Cortex of kidney (tissue), 1 donor: ENCODE measurements around the gene PRRT2.
"Not testable (repeated sequence)": the region's sequence is repeated elsewhere in the genome, so short reads cannot be mapped to it uniquely, and the experiment has no call there.

ENCODE experiments used
- DNase-seq: peaks from one replicate; lab custom pipeline; 2025; lab: John Stamatoyannopoulos, UW

The PRRT2 gene

DNA sequence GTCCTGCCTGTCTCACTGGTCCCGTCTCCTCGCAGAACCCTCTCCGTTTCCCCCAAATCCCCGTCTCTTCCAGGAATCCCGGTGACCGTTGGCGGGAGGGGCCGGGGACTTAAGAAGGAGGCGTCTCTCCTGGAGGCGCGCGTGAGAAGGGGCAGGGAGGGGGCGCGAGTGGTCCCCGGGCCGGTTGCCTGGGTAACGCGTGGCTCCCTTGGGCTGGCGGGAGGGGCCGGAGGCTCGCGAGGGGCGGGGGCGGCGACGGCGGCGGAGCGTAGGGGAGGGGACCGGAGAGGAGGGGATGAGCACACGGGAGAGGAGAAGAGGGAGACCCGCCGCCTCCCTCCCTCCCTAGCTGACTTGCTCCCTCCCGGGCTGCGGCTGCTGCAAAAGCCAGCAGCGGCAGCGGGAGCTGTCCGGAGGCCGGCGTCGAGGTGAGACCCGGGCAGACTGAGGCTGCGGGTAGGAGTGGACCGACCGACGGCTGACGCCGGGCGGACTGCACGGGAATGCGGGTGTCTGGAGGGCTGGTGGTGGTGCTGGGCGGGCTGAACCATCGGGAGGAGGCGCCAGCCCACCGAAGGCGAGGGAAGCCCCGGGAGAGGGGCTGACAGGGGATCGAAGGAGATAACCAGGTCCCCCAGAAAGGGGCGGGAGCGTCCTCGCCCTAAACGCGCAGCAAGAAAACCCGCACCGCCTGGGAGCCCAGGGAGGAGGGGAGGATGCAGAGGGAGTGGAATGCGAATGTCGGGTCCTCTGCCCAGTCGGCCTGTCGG is at the start of gene PRRT2:
Gene PRRT2 (plus strand): TSS at position 298 of the 770 bp plus-strand sequence. CDS start 862 bp downstream, outside the sequence.
- DNase-seq: no peak

DNA sequence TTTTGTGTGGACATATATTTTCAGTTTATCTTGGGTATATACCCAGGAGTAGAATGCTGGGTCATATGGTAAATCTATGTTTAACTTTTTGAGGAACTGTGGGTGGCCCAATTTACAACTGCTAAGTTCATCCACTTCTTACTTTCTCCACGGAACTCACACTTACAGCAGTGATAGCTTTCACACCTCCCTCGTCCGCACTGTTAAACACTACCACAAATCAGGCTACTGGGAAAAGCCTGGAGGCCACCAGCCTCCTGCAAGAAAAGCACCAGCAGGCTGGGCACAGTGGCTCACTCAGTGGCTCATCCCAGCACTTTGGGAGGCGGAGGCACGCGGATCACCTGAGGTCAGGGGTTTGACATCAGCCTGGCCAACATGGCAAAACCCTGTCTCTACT is 48.7 kb upstream of the PRRT2 start:
- no peak for DNase-seq

DNA sequence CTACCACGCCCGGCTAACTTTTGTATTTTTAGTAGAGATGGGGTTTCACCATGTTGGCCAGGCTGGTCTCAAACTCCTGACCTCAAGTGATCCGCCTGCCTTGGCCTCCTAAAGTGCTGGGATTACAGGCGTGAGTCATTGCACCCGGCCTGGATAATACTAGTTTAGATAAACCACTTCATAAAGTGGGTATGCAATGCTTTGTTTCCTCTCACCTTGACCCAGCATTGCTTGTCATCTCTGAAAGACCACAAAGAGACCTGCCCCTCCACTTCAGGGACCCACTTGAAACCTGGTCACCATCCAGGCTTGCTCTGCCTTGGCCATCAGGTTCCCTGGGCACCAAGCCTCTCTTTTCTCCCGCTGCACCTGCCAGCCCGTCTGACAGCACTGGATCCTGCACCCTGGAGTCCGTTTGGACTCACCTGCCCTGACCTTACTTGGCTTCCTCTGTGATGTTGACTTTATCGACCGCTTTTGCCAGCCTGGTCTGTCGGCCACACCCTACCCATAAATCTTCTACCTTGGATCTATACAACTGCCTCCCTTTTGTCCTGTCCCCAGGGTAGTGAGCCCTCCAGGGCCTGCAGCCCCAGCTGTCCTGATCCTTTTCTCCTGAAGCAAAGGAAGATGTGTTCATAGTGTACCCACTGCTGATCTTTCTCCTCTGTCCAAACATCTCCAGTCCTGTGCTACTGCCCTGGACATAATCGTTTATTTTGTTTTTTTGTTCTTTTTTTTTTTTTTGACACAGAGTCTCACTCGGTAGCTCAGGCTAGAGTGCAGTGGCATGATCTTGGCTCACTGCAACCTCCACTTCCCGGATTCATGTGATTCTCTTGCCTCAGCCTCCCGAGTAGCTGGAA is 46.6 kb upstream of the PRRT2 start:
- DNase-seq: no peak

DNA sequence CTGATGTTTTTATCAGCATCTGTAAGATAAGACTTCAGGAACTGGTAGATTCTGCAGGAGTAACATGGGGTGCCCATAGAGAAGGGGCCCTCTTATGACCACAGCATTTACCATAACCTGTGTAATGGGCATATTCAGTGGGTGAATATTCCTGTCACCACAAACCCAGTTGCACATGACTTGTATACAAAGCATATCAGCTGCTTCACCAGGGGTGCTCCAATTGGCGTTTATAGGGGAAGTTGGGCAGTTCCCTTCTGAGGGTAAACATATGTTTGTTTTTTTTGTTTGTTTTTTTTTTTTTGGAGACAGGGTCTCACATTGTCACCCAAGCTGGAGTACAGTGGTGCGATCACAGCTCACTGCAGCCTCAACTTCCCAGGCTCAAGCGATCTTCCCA is 45.4 kb upstream of the PRRT2 start:
- no peak for DNase-seq

DNA sequence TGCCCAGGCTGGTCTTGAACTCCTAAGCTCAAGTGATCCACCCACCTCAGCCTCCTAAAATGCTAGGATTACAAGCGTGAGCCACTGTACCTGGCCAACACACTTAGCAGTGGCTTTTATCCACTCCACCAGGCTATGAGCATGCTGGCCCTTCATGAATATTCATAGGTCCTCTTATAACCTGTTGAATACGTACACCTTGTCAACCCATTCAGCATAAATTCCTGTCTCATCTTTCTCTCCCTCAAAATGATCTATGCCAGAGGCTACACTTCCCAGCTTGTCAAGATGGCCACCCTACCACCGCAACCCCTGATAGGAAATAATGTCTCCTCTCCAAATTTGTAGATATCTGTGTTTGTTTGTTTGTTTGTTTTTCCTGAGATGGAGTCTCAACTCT is 44.9 kb upstream of the PRRT2 start:
- DNase-seq: no peak

DNA sequence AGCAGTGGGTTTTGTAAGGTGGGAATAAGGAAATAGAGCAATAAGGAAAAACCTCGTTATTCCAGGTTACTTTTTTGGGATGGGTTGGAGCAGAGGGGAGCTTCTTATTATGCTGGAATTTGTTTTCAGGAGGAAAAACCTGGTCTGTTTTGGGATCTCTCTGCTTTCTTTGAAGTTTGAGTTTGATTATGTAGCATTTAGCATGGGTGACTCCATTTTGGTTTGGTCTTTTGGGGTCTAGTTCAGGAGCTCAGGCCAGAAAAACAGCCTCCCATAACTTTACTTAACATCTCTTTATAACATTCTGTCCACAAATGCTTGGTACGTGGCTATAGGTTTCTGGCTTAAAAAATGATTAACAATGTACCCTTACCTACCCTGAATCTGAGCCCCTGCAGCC is 42.5 kb upstream of the PRRT2 start:
- no peak for DNase-seq

DNA sequence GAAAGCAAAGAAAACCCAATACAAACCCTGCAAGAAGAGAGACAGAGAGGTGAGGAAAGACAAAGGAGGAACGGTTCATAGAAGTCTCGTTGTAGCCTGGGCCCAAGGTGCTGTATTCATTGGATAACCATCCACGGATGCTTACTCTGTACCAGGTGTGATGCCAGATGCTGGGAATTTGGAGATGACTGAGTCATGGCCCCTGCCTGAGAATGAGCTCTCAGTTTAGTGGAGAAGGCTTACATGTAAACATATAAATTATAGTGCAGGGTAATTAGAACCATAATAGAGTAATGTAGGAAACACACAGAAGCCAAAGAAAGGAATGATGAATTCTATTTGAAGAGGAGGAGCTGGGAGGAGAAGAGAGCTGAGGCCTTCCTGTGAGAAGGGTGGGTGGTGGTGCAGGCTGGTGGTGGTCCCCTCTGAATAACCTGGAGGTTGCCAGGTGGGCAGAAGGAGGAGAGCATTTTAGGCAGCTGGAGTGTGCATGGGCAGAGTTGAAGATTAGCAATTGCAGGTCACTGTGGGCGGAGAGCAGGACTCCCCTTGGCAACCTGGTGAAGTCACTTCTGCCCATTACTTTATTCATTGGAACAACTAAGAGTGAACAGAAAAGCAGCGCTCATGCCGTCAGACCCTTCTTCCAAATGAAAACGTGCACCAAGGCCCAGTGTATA is 41.6 kb upstream of the PRRT2 start:
- DNase-seq: no peak

DNA sequence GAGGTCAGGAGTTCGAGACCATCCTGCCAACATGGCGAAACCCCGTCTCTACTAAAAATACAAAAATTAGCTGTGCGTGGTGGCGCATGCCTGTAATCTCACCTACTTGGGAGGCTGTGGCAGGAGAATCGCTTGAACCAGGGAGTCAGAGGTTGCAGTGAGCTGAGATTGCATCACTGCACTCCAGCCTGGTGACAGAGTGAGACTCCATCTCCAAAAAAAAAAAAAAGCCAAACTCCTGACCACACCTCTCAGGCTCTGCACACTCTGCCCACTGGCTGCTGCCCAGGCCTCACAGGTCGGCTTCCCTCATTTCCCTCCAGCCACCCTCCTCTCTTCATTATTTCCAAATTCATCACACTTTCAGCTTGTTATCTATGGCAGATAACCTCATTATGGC is 39.7 kb upstream of the PRRT2 start:
- not testable (repeated sequence) for DNase-seq

DNA sequence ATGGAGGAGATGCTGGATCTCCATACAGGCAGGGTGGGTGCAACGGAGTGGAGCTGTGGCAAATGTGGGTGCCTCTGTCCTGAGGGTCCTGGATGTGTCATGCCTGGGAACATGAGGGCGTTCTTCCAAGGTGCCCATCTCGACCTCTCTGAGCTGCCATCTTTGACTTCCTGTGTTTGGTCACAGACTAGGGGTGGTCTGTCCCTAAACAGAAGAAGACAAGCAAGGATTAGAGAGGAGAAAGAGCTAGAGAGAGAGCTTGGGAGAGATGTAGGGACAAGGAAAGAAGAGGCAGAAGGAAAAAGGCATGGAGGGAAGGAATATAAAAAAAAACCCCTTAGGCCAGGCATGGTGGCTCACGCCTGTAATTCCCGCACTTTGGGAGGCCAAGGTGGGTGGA is 37.3 kb upstream of the PRRT2 start:
- no peak for DNase-seq

DNA sequence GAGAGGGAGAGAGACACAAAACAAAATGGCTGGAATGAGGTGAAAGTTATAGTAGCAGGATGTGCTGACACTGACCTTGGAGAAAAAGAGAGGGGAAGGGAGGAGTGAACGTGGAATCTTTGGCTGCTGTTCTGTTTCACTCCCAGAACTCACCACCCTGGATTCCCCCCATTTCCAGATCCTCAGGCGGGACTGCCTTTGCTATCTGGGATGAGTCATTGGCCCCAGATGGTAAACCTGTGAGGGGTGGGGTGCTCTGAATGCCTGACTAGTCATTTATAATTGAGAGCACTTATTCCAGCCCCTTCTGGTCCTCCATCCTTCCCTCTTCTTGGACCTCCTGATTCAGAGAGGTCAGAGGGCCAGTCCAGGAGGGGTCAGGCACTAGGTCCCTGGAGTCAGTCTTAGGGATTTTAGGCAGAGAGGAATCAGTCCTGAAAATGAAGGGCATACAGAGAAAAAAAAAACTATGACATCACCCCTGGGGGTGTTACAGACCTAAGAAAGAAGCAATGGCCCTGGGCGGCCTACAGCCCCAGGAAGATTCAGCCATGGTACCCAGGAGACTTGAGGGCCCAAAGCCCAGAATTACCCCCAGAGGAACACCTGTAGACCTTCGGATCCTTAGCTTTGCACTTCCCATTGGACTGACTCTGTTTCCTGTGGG is 36.1 kb upstream of the PRRT2 start:
- no peak for DNase-seq

DNA sequence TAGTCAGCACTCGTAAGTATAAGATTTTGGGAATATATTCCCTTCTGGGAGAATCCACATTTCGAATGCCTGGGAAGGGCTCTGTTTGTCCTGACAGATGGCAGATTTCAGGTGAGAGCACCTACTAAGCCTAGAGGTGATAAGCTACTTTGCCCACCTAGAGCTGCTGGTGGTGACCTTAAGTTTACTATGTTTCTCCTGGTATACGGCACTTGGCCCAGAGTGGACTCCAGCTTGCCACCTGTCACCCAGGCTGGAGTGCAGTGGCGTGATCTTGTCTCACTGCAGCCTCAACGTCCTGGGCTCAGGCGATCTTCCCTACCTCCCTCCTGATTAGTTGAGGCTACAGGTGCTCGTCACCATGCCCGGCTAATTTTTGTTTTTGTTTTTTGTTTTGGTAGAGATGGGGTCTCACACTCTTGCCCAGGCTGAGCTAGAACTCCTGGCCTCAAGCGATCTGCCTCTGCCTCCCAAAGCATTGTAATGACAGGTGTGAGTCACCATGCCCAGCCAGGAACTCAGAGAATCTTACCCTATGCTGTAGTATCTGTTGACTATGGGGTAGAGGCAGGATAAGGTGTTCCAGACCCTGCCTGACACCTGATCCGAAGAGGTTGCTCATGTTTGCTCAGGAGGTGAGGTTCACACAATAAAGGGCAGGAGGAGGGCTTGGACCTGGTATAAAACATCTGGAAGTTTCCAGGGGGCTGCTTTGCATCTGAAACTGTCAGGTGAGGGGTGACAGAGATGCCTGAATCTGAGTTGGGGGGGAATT is 34.2 kb upstream of the PRRT2 start, which contains the start of gene ZG16:
Gene ZG16 (plus strand): TSS at position 681 of the 775 bp plus-strand sequence. CDS start 1,011 bp downstream, outside the sequence.
- no peak for DNase-seq

DNA sequence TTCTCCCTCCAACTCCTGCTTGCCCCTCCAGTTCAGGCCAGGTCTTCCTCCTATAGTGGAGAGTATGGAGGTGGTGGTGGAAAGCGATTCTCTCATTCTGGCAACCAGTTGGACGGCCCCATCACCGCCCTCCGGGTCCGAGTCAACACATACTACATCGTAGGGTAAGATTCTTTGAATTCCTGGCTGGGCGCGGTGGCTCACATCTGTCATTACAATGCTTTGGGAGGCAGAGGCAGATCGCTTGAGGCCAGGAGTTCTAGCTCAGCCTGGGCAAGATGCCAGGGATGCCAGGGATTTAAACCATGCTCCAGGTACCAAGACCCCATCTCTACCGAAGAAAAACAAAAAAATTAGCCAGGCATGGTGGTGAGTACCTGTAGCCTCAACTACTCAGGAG is 32.5 kb upstream of the PRRT2 start:
- DNase-seq: no peak

DNA sequence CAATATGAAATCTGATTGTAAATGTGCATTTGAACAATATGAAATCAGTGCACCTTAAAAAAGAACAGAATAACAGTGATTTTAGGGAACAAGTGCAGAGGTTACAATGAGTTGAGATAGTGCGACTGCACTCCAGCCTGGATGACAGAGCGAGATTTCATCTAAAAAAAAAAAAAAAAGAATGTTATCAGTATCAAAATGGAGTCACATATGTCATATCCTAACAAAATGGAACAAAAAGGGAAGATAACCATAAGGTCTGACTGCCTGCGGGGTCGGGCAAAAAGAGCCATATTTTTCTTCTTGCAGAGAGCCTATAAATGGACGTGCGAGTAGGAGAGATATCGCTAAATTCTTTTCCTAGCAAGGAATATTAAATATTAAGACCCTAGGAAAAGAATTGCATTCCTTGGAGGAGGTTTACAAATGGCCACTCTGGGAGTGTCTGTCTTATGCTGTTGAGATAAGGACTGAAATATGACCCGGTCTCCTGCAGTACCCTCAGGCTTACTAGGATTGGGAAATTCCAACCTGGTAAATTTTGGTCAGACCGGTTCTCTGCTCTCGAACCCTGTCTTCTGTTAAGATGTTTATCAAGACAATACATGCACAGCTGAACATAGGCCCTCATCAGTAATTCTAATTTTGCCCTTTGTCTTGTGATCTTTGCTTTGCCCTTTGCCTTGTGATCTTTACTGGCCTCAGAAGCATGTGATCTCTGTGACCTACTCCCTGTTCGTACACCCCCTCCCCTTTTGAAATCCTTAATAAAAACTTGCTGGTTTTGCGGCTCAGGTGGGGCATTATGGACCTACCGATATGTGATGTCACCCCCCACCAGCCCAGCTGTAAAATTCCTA is 28.7 kb upstream of the PRRT2 start:
- not testable (repeated sequence) for DNase-seq

DNA sequence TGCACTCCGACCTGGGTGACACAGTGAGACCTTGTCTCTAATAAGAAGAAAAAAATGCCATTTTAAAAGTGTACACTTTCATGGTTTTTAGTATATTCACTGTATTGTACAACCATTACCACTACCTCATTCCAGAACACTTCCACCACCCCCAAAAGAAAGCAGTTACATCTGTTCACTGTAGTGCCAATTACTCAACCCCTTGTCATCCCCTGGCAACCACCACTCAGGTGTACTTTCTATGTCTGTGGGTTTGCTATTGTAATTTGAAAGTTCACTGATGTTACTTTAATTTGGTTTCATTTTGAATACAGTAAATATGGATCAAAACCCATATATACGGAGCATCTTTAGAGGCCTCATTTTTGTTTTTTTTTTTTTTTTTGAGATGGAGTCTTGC is 27.8 kb upstream of the PRRT2 start:
- DNase-seq: no peak

DNA sequence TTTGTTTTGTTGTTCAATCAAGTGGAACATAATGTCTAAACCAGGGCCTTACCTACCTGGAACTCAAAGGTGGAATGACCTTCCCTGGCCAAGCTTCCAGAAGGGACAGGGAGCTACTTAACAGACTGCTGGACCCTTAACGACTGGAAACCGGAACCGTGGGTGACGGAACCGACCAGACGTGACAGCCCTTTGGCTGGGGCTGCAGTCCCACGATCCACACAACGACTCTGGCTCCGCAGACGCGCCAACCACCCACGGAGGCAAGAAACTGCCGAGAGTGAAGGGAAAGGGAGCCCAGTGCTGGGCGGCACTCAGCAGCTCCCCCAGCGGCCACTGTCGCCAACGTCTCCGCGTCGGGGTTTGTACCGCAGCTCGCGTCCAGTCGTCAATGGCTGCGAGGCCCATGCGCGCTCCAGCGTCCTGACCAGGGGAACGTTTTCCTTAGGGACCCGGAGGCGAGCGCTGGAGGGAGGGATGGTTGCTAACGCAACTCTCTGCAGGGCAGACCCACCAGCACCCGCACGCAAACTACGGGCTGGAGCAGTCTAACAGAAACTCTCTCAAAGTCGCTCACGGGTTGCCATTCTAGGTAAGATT is 27.0 kb upstream of the PRRT2 start:
- no peak for DNase-seq

DNA sequence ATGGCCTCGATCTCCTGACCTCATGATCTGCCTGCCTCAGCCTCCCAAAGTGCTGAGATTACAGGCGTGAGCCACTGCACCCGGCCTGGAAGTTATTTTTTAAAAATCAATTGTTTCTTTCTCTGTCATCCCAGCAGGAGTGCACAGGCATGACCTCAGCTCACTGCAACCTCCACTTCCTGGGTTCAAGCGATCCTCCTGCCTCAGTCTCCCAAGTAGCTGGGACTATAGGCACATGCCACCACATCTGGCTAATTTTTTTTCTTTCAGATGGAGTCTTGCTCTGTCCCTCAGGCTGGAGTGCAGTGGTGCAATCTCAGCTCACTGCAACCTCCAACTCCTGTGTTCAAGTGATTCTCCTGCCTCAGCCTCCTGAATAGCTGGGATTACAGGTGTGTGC is 24.8 kb upstream of the PRRT2 start:
- DNase-seq: not testable (repeated sequence)

DNA sequence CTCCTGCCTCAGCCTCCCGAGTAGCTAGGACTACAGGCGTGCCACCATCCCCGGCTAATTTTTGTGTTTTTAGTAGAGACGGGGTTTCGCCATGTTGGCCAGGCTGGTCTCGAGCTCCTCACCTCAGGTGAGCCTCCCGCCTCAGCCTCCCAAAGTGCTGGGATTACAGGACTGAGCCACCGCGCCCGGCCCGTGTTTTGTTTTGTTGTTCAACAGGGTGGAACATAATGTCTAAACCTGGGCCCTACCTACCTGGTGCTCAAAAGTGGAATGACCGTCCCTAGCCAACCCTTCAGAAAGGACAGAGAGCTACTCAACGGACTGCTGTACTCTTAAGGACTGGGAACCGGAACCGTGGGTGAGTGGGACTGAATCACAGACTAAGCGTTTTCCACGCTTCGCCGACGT is 22.2 kb upstream of the PRRT2 start:
- no peak for DNase-seq

DNA sequence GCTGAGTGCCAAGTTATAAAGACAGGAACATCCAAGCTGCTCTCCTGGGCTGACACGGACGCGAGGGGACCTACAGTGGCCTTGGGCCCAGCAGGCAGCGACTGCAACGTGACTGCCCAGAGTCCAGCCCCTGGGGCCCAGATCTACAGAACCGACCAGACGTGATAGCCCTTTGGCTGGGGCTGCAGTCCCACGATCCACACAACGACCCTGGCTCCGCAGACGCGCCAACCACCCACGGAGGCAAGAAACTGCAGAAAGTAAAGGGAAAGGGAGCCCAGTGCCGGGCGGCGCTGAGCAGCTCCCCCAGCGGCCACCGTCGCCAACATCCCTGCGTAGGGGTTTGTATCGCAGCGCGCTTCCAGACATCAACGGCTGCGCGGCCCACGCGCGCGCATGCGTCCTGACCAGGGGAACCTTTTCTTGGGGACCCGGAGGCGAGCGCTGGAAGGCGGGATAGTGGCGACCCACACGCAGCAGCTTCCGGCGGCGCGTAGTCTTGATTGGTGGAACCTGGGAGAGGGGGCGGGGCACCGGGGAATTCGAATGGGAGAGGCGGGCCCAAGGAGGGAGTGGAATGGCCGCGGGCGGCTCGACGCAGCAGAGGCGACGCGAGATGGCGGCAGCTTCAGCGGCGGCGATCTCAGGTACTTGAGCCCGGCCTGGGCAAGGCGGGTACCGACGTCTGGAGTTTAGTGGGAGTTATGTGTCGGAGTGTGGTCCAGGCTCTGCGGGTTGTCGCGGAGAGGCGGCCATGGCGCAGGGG is 21.6 kb upstream of the PRRT2 start, which contains the start of gene KIF22:
Gene KIF22 (plus strand): TSS at position 569 of the 766 bp plus-strand sequence. CDS start 9 bp downstream, at position 578.
- peak; percentile 48 for DNase-seq
